Measurements from ENCODE around the gene SDK2.
"Not testable (repeated sequence)": the region's sequence is repeated elsewhere in the genome, so short reads cannot be mapped to it uniquely, and the experiment has no call there.

Gene SDK2

DNA sequence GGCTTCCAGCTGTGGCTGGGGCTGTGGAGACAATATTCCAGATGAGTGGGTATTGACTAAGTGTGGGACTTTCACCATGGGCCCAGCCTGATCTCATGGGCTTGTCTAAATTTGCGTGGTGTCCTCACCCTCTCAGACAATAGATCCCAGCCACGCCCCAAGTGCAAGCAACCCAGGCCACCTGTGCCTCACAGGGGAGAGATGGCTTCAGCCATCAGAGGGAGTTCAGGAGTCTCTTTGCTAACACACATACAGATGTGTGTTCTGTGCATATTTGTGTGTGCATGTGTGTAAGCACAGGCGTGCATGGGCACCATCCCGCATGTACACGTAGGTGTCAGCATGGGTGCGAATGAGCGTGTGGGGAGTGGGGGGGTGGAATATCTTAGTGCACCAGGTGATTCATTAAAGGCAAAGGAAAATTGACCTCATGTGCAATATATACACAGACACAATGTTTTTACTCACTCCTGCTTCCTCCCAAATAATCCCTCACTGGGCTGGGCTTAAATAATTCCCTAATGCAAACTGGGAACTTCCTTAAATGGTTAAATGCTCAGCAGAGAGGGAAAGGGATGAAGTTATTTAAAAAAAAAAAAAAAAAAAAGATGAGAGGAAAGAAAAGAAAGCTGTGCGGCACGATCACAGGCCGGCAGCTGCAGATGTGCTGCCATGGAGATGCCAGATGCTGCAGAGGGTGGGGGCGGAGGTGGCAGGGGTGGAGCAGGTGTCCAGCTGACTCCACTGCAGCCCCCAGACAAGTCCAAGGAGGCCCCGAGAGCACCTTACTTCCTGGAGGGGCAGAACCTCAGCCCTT, 308.4 kb downstream of the SDK2 start:
- no peak for DNase-seq

DNA sequence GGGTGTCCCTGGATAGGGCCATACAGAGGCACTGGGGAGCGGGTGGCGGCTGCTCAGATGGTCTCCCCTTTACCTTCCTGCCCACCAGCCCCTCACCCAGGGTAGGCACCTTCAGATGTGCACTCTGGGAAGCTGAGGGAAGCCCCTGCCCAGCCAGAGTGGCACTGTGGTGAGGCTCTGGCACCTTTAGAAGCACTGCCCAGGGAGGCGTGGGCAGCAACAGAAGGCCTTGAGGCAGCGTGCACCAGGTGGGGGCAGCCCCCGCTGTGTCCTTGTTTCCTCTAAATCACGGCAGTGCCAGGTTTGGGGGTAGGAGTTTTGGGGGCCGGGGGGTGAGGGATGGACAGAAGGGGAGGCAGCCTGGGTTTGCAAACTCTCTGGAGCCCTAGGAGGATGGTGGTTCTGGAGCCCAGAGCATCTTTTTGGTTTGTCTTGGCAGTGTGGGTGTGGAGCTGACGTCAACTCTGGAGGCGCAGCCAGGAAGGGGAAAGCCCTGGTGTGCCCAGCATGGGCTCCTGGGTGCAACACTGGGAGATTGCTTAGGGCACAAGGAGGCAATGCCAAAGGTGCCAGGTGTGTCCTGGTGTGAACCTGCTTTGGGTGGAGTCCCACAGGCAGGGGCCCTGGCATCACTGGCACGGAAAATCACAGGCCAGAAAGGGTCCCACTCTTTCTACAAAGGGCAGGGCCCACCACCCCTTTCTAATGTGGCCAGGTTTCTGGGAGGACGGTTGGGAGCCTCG, 309.3 kb downstream of the SDK2 start:
- no peak for DNase-seq

DNA sequence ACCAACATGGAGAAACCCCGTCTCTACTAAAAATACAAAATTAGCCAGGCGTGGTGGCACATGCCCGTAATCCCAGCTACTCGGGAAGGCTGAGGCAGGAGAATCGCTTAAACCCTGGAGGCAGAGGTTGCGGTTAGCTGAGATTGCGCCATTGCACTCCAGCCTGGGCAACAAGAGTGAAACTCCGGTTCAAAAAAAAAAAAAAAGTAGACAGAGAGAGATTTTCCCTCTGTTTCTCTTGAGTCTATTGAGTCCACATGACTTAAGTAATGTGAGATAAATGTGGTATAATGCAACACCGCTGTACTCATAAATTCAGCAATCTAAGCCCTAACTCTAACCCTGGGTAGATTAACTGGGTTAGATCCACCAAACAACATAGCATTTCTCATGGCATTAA, 310.8 kb downstream of the SDK2 start:
- not testable (repeated sequence) for DNase-seq

DNA sequence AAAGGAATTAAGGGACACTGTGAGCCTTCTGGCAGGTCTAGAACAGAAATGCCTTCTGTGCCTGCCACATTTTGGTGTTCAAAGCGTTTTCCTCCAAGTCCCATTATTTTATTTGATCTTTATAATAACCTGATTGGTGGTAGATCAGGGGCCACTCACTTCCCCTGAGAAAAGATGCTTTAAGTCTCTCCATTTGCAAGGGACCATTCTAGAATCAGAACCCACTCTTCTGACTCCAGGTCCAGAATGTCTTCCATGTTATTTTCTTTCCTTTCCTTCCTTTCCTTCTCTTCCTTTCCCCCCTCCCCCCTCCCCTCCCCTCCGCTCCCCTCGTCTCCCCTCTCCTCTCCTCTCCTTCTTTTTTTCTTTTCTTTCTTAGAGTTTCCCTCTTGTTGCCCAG, 313.2 kb downstream of the SDK2 start:
- no peak for DNase-seq

DNA sequence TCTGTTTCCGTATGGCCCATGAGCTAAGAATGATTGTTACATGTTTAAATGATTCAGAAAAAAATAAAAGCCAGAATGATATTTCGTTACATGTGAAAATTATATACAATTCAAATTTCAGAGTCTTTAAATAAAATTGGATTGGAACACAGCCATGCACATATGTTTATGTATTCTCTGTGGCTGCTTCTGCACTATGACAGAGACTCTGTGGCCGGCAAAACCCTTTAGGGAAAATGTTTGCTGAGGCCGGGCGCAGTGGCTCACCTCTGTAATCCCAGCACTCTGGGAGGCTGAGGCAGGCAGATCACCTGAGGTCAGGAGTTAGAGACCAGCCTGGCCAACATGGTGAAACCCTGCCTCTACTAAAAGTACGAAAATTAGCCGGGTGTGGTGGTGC, 316.6 kb downstream of the SDK2 start:
- no peak for DNase-seq

DNA sequence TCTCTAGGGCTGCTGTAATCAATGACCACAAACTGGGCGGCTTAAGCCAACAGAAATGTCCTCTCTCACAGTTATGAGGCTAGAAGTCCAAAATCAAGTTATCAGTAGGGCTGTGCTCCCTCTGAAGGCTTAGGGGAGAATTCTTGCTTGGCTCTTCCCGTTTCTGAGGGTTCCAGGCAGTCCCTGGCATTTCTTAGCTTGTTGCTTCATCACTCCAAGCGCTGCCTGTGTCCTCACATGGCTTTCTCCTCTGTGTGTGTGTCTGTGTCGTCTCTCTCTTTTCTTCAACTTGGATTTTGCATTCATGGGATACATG, 318.8 kb downstream of the SDK2 start:
- DNase-seq: no peak

DNA sequence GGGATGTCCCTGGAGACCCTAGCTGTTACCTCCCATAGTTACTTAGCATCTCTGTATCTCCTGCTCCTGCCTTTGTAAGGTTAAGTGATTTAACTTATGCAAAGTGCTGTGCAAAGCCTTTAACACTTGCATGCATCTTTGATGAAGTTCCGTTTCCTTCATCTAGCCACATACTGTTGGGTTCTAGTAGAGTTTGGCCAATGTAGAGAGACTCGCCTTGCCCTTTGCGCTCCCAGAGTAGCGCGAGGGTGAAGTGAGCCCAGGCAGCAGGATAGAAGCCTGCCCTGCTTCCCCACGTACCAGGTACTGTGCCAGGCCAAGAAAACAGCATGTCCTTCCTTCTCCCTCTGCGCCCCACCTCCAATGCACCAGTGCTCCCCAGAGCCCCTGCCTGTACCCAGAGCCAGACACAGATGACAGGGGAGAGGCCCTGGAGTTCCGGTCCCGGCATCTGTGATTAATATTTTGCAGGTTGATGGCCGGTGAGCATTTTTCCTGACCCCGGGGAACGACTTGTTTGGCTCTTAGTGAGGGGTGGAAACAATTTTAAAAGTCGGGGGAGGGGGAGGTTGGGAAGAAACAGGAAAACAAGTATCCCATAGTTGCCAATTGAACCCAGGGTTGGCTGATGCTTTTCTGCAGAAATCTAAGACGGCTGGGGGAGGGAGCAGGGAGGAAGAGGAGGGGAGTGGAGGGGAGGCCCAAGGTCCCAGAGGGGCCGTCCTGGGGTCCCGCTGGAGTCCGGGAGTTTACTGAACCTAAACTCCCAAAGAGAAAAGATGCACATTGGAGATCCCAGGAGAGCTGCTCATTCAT, 319.3 kb downstream of the SDK2 start:
- DNase-seq: no peak

DNA sequence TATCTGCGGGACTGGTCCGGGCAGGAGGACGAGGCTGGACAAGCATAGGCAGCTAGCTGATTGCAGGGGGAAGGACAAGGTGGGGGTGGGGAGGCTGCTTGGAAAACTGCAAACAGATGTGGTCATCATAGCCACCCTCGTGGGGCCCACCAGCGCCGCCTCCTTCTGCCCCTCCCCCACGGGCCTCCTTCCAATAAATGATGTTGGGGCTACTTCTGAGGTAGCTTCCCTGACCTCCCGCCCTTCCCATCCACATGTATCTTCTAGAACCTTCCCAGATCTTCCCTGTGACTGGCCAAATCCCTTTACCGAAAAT, 320.1 kb downstream of the SDK2 start:
- no peak for DNase-seq

DNA sequence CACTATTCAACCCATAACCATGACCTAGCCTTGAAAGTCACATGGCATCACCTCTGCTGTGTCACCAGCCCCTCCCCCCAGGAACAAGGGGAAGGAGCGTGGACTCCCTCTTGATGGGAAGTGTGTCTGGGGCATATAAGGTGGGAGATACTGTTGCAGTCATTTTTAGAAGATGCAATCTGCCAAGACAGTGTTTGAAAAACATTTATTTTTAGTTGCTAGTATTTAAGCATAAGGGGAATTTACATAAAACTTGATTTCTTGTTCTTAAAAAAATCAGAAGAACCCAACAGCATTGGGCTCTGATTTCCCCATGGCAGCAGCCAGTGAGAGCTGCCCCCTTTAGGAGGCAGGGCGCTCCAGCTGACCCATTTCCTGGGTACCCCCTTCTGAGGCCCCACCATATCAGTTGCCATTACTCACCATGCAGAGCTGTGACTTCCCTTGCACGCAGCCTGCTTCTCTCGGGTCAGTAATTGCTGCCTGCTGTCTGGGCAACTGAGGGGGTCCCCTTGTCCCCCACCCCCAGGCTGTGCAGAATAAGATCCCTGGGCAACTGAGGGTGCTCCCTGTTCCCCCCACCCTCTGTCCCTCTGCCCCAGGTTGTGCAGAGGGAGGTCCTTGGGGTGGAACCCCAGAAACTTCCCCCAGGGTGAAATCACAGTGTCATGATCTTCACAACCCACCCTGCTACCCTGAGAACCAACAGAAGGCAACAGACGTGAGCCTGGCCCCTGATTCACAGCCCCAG, 320.7 kb downstream of the SDK2 start:
- DNase-seq: no peak

DNA sequence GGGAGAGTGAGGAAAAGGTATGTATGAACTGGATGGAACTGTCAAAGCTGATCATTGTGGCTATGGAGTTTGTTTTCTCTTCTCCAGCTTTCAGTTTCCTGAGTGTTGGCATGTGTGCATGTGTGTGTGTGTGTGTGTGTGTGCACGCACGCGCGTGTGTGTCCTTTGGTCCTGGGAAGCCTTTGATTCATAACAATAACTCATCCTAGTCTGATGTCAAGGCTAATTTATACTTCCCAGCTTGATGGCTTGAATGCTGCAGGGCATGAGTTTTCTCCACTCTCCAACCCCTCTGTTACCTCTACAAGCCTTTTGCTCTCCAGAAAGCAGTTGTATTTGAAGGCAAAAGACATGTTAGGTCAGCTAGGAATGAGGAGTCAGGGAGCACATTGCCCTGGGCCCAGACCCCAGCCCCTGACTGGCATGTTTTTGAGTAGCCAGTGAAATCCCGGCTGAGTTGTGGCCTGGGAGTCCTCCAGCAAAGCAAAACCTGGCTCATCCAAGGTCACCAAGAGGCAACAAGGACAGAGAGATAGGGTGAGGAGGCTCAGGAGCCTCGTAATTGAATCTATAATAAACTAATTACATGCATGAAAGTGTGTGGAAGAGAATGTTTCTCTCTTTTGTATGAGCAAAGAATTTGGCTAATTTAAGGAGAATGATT, 323.5 kb downstream of the SDK2 start:
- no peak for DNase-seq

DNA sequence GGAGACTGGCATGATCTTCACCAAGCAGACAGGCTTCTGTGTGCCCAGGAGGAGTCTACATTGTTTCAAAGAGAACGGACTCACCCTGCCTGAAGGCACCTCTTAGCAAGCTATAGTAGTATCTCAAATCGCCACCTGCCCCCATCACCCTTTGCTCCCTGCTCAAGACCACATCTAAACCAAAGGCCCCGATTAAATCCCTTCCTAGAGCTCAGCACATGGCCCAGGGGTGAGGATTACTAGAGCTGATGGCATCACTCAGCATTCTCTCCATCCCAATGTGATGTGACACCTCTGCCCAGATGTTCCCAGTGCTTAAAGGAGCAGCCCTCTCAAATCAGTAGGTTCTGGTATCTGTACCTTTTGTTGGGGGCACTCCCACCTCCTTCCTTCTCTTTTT, 324.5 kb downstream of the SDK2 start:
- no peak for DNase-seq

DNA sequence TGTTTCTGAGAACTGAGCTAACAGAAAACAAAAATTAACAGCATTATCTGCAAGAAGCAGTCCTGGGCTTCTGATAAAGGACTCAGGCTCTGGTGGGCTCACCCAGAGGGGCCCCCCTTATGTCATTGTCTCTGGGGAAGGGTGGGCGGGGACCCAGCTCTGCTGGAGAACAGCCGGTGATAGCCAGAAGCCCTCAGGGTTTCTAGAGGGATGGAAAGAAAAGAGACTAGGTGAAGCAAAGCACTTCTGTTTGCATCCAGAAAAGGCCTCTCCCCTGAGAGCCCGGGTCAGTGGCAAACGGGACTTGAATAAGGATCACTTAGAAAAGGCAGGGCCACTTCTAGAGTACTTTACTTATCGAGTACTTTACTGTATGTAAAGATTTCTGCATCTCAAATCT, 325.4 kb downstream of the SDK2 start:
- DNase-seq: no peak

DNA sequence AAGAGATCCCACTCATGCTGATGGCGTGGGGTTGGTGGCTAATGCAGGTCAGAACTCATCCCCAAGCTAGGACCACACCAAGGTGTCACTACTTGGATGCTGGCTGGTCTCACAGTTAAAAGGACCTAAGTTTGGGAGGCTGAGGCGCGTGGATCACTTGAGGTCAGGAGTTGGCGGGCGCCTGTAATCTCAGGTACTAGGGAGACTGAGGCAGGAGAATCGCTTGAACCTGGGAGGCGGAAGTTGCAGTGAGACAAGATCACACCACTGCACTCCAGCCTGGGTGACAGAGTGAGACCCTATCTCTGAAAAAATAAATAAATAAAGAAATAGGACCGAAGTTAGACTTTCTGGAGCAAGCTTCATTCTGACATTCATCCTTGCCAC, 325.8 kb downstream of the SDK2 start:
- DNase-seq: no peak

DNA sequence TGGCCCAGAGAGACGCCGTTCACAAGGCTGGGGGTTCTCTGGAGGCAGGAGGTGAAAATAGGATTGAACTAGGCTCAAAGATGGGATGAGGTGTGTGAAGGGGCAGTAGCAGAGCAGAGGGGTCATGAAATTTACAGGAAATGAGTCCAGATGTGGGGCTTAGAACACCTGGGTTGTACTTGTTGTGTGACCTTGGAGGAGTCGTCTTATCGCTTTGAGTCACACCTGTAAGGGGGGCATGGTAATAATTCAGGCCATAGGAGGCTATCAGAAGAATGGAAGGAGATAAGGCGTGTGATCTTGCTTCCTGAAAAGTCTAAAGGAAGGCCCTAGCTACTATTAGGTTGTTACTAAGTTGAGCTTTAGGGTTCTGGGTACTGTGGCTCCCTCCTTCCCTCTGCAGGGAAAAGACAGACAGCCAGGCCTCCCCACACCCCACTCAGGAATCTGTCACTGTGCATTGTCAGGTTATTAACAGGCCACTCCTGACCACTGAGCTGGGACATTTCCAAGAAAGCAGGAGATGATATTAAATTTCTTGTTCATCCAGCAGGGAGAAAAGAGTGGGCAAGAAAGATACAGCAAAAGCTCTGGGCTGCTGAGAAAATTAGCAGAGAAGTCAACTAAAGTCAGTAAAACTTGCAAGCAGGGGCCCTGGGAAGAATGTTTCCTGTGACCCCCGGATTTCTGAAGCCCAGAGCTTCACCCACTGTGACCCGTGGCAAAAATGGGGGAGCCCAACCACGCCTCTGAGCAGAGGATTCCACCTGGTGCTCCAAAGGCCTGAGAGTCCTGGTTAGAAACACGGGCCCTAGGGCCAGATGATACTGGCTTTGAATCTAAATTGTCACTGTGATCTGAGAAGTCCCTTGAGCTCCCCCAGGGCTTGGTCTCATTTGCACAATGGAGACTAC, 326.5 kb downstream of the SDK2 start:
- DNase-seq: no peak

DNA sequence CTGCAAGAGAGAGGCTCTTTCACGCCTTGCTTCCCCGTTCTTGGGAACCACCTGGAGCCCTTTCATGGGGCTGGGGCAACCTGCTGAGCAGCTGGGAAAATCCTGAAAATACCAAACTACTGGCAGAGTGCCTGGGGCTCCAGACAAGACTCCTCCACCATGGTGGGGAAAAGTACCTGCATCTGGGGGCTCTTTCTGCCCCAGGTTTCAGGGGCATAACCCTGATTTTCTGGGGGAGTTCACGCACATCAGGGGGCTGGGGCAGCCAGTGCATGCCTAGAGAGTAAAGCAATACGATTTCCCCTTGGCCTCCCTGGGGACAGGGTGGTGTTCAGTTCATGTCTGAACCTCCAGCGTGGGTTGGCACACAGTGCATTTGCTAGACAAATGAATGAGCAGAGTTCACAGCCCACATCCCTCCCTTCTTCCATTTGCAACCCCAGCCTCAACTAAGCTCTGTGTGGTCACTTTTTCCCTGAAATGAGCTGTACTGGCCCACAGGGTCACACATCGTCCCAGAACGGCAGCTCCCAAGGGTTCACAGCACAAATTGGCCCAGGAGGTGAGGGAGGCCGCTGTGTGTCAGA, 327.2 kb downstream of the SDK2 start:
- DNase-seq: no peak

DNA sequence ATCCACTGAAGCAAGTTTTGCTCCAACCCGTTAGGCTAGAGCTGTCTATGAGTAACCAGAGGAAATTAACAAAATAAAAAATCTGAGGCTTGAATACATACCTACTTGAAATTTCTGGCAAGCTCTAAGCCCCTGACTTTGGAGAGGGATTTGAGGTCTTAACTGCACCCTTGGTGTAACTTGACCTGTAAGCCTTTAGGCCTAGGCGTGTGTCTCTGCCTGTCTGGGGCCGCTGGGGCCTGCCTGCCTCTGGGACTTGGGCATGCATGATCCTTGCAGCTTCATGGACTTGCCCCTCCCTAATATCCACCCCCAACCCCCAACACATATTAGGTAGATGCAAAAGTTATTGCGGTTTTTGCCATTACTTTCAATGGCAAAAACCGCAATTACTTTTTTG, 328.8 kb downstream of the SDK2 start:
- DNase-seq: no peak

DNA sequence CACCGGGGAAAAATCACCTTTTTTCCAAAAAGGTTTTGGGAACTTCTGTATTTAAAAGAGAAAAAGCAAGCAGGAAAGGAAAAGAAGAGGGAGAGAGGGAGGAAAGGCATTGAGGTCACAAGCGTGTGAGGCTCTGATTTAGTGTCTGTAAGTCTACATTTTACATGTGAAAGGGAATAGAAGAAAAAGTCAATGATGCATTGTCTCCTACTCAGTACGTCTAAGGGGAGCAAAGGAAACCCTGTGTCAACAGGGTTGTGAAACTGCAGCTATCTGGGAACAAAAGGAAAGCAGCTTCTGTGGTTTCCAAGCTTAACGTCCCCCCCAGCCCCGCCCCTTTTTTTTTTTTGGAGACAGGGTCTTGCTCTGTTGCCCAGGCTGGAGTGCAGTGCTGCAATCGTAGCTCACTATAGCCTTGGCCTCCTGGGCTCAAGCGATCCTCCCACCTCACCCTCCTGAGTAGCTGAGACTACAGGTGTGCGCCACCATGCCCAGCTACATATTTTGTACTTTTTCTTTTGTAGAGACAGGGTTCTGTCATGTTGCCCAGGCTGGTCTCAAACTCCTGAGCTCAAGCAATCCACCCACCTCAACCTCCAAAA, 330.6 kb downstream of the SDK2 start:
- no peak for DNase-seq

DNA sequence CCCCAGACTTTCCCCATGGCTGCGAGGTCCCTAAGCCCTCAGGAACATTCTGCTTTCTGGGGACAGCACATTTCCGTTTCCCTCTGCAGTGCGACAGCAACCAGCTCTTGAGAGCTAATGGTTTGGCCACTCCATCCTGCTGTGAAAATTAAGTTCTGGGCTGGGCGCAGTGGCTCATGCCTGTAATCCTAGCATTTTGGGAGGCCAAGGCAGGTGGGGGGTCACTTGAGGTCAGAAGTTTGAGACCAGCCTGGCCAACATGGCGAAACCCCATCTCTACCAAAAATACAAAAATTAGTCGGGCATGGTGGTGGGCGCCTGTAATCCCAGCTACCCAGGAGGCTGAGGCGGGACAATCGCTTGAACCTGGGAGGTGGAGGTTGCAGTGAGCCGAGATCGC, 331.4 kb downstream of the SDK2 start:
- not testable (repeated sequence) for DNase-seq

DNA sequence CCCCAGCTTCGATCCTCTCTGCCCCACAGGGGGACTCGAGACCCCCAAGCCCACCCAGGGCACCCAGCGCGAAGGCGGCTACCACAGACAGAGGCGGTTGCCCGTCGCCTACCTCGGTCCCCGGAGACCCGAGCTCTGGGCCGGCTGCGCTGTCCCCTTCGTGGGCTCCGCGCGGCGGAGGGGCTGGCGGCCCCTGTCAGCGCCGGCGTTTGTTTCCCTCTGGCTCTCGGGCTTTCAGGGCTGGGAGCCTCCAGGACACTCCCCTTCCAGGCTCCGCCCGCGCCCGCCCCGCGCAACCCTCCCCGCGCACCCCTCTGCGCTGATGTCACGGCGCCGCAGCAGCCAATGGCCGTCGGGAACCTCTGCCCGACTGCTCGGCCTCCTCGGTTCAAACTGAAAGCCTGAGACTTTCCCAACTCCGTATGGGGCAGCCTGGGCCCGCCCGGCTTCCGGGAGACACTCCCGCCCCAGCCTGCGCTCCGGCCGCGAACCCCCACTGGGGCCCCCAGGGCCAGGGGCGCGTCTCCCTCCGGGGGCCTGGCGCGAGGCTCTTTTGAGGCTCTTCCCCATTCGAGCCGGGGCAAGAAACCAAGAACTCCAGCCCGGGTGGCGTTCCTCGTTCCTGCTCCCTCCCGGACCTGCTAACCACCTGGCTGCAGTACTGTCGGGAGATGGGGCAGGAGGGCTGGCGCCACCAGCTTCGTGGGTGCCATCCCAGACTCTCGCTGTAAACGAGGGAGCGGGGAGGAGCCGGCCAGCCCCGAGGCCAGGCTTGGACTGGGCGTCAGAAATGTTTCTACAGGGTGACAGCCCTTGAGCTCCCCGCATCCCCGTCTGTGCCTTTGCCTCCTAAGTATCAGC, 332.2 kb downstream of the SDK2 start, which contains the start of gene CDC42EP4:
TSS of gene CDC42EP4 (minus strand) at position 221 of the 861 bp plus-strand sequence. CDS start 25,501 bp downstream, outside the sequence.
- peak; percentile 87 for DNase-seq

DNA sequence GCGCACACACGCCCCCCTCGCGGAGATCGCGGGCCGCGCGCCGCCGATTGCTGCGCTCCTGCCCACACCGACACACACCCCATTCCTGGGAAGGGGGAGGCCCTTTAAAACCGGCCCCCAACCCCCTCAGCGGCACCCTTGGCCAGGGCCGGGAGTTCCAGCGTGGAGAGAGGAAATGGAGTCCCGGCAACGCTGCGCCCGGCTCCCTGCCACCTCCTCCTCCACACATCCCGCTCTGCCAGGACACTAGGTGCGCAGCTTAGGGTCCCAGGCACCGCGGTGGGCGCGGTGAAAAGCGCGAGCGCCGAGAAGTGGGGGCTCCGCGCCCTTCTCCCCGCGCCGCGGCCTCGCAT, 332.8 kb downstream of the SDK2 start:
- no peak for DNase-seq

Data from stimulated activated CD4-positive, alpha-beta T cell treated with anti-CD3 and anti-CD28 coated beads, Interleukin-1b, Interleukin-23, amount 100 ng/mL, for 48 hours (primary cell).